H7 (cell line): ENCODE measurements around the gene AMIGO2. TPM values are rescaled to one million over a fixed set of nuclear protein-coding genes. Genes with fewer than 3 reads are reported as not detected.
"Not testable (repeated sequence)": the region's sequence is repeated elsewhere in the genome, so short reads cannot be mapped to it uniquely, and the experiment has no call there.

Experiments used
- DNase-seq: peaks from one replicate; pipeline ENCODE4 v3.0.0; 2012
- H3K27me3 ChIP-seq: 2 replicates; pipeline ENCODE4 v1.6.0; 2011; ENCODE audit warnings: mild to moderate bottlenecking, low read length; ENCODE audit not compliant: control insufficient read depth, insufficient read depth
- H3K36me3 ChIP-seq: replicated peaks from 2 replicates; pipeline ENCODE4 v1.5.1; 2011; ENCODE audit warnings: low read length; ENCODE audit not compliant: control insufficient read depth, insufficient read depth
- H3K4me3 ChIP-seq: 2 replicates; pipeline ENCODE4 v1.5.1; 2011; ENCODE audit warnings: low read depth, mild to moderate bottlenecking, control low read depth, low read length, moderate library complexity; ENCODE audit not compliant: insufficient read depth
- total RNA-seq: library from RNA; depleted of rRNA; stranded (reverse); fragments of >200 nt; shearing (Covaris generic); gene quantifications from 2 replicates; pipeline ENCODE4 v1.2.3, GENCODE V29; 2014; rRNA removed

AMIGO2 gene, protein sequence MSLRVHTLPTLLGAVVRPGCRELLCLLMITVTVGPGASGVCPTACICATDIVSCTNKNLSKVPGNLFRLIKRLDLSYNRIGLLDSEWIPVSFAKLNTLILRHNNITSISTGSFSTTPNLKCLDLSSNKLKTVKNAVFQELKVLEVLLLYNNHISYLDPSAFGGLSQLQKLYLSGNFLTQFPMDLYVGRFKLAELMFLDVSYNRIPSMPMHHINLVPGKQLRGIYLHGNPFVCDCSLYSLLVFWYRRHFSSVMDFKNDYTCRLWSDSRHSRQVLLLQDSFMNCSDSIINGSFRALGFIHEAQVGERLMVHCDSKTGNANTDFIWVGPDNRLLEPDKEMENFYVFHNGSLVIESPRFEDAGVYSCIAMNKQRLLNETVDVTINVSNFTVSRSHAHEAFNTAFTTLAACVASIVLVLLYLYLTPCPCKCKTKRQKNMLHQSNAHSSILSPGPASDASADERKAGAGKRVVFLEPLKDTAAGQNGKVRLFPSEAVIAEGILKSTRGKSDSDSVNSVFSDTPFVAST
- 10.3 and 15.3 TPM in 2 replicates for total RNA-seq

DNA sequence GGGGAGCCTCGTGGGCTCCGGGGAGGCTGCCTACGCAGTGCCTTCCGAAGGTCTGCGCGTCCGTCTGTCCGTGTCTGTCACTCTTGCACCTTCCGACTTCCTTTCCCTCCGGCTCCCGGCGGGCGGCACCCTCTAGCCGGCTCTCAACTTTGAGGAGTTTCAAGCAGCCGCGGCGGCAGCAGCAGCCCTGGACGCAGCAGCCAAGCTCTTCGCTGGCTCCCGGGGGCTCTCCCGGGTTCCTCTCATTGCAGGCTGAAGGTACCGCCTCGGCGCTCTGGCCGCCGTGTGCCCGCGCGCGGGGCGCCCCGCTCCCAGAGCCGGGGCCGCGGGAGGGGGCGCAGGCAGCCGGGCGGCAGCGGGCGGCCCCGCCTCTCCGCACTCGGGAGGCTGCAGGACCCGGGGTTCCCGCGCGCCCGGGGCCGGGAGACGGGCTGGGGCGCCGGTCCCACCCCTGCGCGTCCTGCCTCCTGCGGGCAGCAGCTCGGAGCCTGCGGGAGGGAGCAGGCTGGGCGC, at the start of gene AMIGO2, which contains the start of gene PCED1B:
Gene AMIGO2 (minus strand): TSS at position 492 of the 513 bp plus-strand sequence. CDS start 957 bp downstream, outside the sequence.
Gene PCED1B (plus strand): TSS at position 154 of the 513 bp plus-strand sequence. CDS start 155,443 bp downstream, outside the sequence.
- peak; percentile 83 for DNase-seq
- Histone ChIP-seq H3K27me3 (peaks cover 2% of the 10 kb centered on the region; the same call in 1 of the 2 replicates), H3K4me3 (peak within 1 kb of the TSS; percentile 59), H3K36me3 (no peaks in the 10 kb centered on the region)

DNA sequence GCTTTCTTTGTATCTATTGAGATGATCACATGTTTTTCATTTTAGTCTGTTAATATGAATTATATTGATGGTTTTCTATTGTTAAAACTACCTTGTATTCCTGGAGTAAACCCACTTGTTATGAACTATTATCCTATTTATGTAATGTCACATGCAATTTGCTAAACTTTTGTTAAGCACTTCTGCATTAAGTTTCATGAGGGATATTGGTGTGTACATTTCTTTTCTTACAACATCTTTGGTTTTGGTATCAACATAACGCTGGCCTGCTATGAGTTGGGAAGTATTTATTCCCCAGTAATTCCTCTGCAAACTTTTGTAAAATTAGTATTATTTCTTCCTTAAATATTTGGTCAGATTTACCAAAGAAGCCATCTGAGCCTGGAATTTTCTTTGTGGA, 46.5 kb upstream of the AMIGO2 start:
- Histone ChIP-seq H3K36me3 (no peaks in the 10 kb centered on the region), H3K4me3 (no peak overlapping the region), H3K27me3 (no peaks in the 10 kb centered on the region)
- DNase-seq: no peak

DNA sequence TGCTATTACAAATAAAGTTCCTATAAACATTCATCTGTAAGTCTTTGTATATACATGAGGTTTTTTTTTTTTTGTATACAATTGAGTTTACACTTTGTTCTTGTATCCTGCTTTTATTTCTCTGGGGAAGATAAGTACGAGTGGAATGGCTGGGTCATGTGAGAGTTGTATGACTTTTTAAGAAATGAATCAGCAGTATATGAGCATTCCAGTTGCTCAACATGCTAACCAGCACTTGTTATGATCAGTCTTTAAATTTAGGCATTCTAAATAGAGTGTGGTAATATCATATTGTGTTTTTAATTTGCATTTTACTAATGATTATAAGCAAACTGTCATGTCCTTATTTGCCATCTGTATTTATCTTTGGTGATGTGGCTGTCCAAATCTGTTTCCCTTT, 44.7 kb upstream of the AMIGO2 start:
- Histone ChIP-seq H3K4me3 (no peak overlapping the region), H3K36me3 (no peaks in the 10 kb centered on the region), H3K27me3 (no peaks in the 10 kb centered on the region)
- no peak for DNase-seq

DNA sequence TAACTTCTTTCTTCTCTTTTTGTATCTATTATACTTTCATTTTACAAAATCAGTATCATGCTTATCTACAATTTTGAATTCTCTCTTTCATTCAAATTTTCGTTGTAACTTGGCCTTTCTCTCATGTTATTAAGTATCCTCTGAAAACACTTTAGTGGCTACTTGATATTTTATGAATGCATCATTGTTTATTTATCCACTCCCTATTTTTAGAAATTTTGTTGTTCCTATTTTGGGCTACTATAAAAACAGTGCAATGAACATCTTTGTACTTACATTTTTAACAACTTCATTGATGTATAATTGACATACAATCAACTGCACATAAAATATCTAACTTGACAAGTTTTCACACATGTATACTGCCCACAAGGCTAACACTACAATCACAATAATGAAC, 44.0 kb upstream of the AMIGO2 start:
- no peak for DNase-seq

DNA sequence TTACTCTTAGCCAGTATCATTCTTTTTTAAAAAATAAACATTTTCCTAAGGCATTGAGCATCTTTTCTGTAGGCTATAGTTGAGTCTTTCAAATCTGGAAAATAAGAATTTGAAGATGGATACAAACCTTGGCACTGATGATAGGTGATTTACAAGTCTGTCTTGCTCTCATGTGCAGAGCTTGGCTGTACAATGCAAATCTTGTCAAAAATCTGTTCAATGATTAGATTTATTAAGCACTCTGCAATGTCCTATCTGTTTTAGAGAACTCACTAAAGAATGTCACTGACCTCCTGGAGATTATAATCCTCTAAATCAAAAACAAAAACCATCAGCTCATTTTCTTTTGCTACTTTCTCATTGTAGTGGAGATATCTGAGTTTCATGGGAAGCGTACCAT, 42.8 kb upstream of the AMIGO2 start:
- H3K27me3 ChIP-seq: no peaks in the 10 kb centered on the region
- DNase-seq: no peak

More for the DNA sequence above, 44.0 kb upstream of the AMIGO2 start:
- H3K4me3 ChIP-seq: no peak overlapping the region
- H3K27me3 ChIP-seq: no peaks in the 10 kb centered on the region
- H3K36me3 ChIP-seq: no peaks in the 10 kb centered on the region

DNA sequence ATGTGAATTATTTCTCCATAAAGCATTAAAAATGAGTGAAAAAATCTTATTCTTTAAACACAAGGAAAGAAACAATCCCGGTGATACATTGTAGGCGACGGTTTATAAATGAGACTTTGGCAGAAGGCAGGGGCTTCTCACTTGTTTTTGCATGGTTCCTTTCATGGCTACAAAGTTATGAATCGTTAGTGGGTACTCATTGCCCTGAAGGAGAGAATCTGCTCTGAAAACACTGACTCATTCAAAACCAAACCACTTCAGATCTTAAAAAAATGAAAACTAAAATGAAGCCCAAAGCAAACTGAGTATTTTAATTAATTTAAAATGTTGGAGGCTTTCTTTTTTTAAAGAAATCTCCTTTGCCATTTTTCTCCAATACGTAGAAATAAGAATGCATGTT, 41.4 kb upstream of the AMIGO2 start:
- H3K36me3 ChIP-seq: no peaks in the 10 kb centered on the region
- no peaks in the 10 kb centered on the region for H3K27me3 ChIP-seq
- DNase-seq: no peak
- H3K4me3 ChIP-seq: no peak overlapping the region

More for the DNA sequence above, 42.8 kb upstream of the AMIGO2 start:
- Histone ChIP-seq H3K36me3 (no peaks in the 10 kb centered on the region), H3K4me3 (no peak overlapping the region)

DNA sequence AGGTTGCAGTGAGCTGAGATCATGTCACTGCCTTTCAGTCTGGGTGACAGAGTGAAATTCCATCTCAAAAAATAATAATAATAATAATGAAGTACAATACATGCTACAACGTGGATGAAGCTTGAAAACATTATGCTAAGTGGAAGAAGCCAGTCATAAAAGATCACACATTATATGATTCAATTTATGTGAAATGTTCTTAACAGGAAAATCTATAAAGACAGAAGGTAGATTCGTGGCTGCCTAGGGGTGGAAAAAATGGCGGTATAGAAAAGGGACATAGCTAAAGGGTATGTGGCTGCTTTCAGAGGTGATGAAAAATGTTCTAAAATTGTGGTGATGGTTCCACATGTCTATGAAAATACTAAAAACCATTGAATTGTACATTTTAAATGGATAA, 41.0 kb upstream of the AMIGO2 start:
- H3K4me3 ChIP-seq: no peak overlapping the region
- no peaks in the 10 kb centered on the region for H3K36me3 ChIP-seq
- no peaks in the 10 kb centered on the region for H3K27me3 ChIP-seq
- no peak for DNase-seq

DNA sequence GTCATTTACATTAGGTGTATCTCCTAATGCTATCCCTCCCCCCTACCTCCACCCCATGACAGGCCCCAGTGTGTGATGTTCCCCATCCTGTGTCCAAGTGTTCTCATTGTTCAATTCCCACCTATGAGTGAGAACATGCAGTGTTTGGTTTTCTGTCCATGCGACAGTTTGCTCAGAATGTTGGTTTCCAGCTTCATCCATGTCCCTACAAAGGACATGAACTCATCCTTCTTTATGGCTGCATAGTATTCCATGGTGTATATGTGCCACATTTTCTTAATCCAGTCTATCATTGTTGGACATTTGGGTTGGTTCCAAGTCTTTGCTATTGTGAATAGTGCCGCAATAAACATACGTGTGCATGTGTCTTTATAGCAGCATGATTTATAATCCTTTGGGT, 37.5 kb upstream of the AMIGO2 start:
- not testable (repeated sequence) for DNase-seq, H3K27me3 ChIP-seq, H3K36me3 ChIP-seq, H3K4me3 ChIP-seq

DNA sequence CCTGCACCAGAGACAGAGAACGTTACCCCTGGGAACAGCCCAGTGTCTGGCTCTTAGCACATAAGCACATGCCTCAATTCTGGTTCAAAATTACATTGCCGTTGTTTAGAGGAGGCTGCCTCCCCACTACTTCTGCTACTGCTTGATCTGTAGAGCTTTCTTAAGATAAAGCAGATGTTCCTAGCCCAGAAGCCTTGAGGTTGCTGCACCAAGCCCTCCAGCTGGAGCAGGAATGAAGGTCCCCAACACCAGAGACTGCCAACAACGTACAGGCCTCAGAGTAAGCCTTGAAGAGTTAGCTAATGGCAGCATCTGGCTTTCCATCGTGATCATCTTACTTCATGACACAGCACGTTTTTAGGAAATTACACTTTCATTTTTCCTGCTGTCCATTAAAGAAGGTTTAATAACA, 34.7 kb upstream of the AMIGO2 start:
- no peaks in the 10 kb centered on the region for H3K27me3 ChIP-seq
- no peak for DNase-seq
- no peaks in the 10 kb centered on the region for H3K36me3 ChIP-seq
- no peak overlapping the region for H3K4me3 ChIP-seq

DNA sequence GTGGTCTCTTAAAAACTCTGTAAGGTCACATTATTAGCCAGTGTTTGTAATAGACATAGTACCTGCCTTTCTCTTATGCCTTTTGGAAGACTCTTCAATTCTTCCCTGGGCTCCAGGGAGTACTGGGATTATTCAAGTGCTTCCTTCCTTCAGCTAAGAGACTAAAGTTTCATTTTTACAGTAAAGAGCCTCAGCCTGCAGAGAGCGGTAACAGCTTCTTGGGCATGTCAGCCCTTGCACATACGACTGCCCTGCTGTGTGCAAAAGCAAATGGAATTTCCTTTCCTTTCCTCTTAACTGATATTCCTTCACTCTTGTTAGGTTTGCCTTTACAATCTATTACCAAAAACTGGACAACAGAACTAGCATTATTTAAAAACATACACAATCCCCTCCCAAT, 32.9 kb upstream of the AMIGO2 start:
- Histone ChIP-seq H3K4me3 (no peak overlapping the region), H3K36me3 (no peaks in the 10 kb centered on the region), H3K27me3 (no peaks in the 10 kb centered on the region)
- DNase-seq: no peak

DNA sequence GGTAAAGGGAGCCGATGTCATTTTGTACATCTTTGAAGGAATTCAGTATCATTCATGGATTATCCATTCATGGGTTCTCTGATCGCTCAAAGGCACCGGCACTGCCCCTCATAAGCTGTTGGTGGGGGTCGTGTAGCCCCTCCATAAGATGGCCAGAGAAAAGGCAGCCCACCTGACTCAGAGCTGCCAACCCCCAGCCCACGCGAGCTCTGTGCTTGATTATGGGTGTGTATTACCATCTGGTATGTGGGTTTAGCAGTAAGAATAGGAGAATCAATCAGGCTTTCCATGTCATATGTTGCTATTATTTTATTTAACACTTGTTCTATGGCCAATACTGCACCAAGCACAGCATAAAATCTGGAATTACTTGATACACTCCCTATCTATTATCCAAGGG, 32.1 kb upstream of the AMIGO2 start:
- no peaks in the 10 kb centered on the region for H3K36me3 ChIP-seq
- no peak overlapping the region for H3K4me3 ChIP-seq
- DNase-seq: no peak
- H3K27me3 ChIP-seq: no peaks in the 10 kb centered on the region

DNA sequence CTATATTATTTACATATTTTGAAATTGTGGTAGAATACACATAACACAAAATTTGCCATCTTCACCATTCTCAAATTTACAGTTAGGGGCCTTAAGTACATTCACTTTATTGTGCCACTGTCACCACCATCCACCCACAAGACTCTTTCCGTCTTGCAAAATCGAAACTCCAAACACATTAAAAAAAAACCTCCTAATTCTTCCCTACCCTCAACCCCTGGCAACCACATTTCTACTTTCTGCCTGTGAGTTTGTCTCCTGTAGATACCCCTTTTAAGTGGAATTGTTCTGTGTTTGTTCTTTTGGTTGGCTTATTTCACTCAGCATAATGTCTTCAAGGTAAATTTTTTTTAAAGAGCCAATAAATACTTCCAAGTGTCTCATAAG, 31.6 kb upstream of the AMIGO2 start:
- no peaks in the 10 kb centered on the region for H3K27me3 ChIP-seq
- no peak overlapping the region for H3K4me3 ChIP-seq
- no peaks in the 10 kb centered on the region for H3K36me3 ChIP-seq
- no peak for DNase-seq

DNA sequence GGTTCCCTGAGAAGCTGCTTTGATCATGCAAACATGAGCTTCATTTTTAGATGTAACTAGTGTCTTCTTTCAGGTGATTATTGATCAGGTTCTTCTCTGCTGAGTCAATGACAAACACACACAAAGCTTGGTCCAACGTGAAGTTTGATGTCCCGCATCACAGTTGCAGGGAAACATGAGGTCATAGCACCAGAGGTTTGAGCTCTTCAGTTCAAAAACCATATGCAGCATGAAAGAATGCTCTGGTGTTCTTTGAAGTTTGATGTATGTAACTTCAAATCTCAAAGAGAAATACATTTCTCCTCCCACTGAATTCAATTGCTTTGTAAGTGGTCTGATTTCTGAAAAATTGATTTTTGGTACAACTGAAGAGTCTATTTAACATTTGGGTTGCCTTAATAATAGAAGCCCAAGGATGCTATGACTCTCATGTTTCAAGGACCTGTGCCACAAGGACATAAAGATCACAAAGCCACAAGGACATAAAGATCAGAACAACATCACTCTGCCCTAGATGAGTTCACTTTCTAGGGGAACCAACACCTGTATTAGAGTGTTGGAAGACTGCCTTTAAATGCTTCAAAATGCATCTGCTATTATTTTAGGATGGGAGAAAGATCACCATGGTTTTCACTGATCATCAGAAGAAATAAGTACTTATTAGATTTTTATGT, 31.1 kb upstream of the AMIGO2 start:
- DNase-seq: no peak
- Histone ChIP-seq H3K4me3 (no peak overlapping the region), H3K36me3 (no peaks in the 10 kb centered on the region), H3K27me3 (no peaks in the 10 kb centered on the region)

DNA sequence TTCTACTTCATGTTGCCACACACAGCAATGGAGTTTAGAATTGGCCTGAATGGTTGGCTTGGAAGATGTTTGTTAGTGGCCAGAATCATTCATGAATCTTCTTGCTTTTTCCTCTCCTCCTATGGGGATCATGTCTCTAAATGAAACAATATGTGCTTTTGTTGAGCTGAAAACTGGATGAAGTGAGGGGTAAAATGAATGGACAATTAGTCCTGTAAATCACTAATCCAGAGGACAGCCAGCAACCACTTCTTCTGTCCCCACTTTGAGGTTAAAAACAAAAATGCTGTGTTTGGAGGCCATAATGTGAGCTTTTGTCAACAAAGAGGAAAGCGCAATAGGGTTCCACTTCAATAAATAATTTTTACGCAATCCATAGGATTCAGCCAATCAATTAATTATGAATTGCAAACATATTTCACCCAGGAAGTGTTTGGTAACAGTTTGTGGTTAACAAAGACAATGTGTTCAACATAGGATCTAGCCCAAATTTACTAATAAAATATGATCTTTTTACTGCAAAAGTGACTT, 30.3 kb upstream of the AMIGO2 start:
- DNase-seq: no peak
- Histone ChIP-seq H3K4me3 (no peak overlapping the region), H3K36me3 (no peaks in the 10 kb centered on the region), H3K27me3 (no peaks in the 10 kb centered on the region)
